22Rv1 (cell line): ENCODE data around the gene CENPO.

Experiments
- ZFX ChIP-seq: fragments of 450-650 bp; IDR thresholded peaks from 2 replicates; pipeline ENCODE4 v1.6.1; 2017; ENCODE audit warnings: antibody characterized with exemption, borderline replicate concordance
- TF ChIP-seq, protein P1 (sequence below): fragments of 450-650 bp; IDR thresholded peaks from 2 replicates; pipeline ENCODE4 v1.5.1; 2017; ENCODE audit warnings: mild to moderate bottlenecking

DNA sequence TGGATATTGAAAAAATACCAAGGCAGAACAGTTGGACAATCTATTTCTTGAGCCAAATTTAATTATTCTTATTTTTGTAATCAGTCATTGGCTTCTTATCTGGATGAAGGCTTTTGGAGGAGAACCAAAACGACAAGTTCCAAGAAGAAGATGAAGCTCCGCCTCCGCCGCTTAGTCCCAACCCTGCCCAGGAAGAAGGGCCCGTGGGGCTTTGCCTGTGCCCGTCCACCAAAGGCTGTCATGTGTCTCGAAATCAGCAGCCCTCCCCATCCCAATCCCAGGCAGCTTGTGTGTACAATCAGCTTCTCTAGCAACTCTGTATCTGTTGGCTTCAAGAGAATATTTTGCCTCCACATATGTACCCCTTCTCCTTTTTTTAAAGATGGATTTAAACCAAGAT, 24.6 kb upstream of the CENPO start:
- TF ChIP-seq, protein P1, sequence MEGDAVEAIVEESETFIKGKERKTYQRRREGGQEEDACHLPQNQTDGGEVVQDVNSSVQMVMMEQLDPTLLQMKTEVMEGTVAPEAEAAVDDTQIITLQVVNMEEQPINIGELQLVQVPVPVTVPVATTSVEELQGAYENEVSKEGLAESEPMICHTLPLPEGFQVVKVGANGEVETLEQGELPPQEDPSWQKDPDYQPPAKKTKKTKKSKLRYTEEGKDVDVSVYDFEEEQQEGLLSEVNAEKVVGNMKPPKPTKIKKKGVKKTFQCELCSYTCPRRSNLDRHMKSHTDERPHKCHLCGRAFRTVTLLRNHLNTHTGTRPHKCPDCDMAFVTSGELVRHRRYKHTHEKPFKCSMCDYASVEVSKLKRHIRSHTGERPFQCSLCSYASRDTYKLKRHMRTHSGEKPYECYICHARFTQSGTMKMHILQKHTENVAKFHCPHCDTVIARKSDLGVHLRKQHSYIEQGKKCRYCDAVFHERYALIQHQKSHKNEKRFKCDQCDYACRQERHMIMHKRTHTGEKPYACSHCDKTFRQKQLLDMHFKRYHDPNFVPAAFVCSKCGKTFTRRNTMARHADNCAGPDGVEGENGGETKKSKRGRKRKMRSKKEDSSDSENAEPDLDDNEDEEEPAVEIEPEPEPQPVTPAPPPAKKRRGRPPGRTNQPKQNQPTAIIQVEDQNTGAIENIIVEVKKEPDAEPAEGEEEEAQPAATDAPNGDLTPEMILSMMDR, result no peak
- TF ChIP-seq ZFX, result no peak
